HEK293T (cell line): ENCODE results near the gene CACNA1C.

Experiments used
- ELF4 ChIP-seq: fragments of 450-650 bp; IDR thresholded peaks from 2 replicates; pipeline ENCODE4 v1.6.1; 2017; ENCODE audit warnings: antibody characterized with exemption
- FOXA1 ChIP-seq: fragments of 450-650 bp; IDR thresholded peaks from 2 replicates; pipeline ENCODE4 v1.6.1; 2016; ENCODE audit warnings: mild to moderate bottlenecking
- SP1 ChIP-seq: fragments of 450-650 bp; IDR thresholded peaks from 2 replicates; pipeline ENCODE4 v1.6.1; 2017
- TARDBP ChIP-seq: fragments of 450-650 bp; IDR thresholded peaks from 2 replicates; pipeline ENCODE4 v1.6.1; 2016
- ZNF384 ChIP-seq: fragments of 450-650 bp; IDR thresholded peaks from 2 replicates; pipeline ENCODE4 v1.6.1; 2016

- TF ChIP-seq TARDBP (no peak), ZNF384 (no peak), ELF4 (no peak), FOXA1 (no peak), SP1 (no peak)
These were observed 319.9 kb downstream of the CACNA1C start for GRCh38 chr12:2372735-2373134.
